IMR-90 (cell line): ENCODE results near the gene RSRC1. TPM values are rescaled to one million over a fixed set of nuclear protein-coding genes. Genes with fewer than 3 reads are reported as not detected.

Experiments
- ATAC-seq: fragments of 200-7000 bp; cut with Tn5 transposase; 2 replicates; pipeline ENCODE4 v1.9.1; 2020; ENCODE audit warnings: low read depth, mild to moderate bottlenecking, moderate library complexity
- BruUV-seq: library from RNA; stranded (reverse); fragments of 400-500 nt; replicated peaks from 2 replicates; lab custom pipeline; 2021; lab: Mats Ljungman, UMichigan
- CTCF ChIA-PET: fragments of 300-600 bp; formaldehyde crosslinking; extraction: SDS; loops from one replicate; lab custom pipeline; 2021; ENCODE audit warnings: antibody characterized with exemption; lab: Yijun Ruan, JAX
- POLR2A ChIA-PET: fragments of 300-600 bp; sonication (Branson Sonifier 250); formaldehyde crosslinking; loops from one replicate; lab custom pipeline; 2022; ENCODE audit warnings: antibody characterized with exemption; ENCODE audit not compliant: unreplicated experiment; lab: Charles Lee
- DNase-seq: peaks from one replicate; pipeline ENCODE4 v3.0.0; 2013
- H2AFZ ChIP-seq: replicated peaks from 2 replicates; pipeline ENCODE3; 2013; ENCODE audit warnings: low read length, mild to moderate bottlenecking; ENCODE audit not compliant: poor library complexity
- H2AK5ac ChIP-seq: 2 replicates; pipeline ENCODE4 v1.6.1; 2013; ENCODE audit warnings: low read depth, low read length, inconsistent platforms
- H2AK9ac ChIP-seq: replicated peaks from 2 replicates; pipeline ENCODE3; 2013; ENCODE audit warnings: mild to moderate bottlenecking, low read depth, low read length, moderate library complexity; ENCODE audit not compliant: poor library complexity
- H2BK120ac ChIP-seq: 2 replicates; pipeline ENCODE4 v1.6.1; 2013; ENCODE audit warnings: low read depth, low read length, inconsistent platforms
- H2BK15ac ChIP-seq: 3 replicates; pipeline ENCODE4 v1.6.1; 2013; ENCODE audit warnings: low read depth, low read length, inconsistent platforms
- H2BK20ac ChIP-seq: 2 replicates; pipeline ENCODE4 v1.6.1; 2013; ENCODE audit warnings: low read depth, mild to moderate bottlenecking, inconsistent platforms, low read length, moderate library complexity
- H2BK5ac ChIP-seq: 2 replicates; pipeline ENCODE4 v1.6.1; 2013; ENCODE audit warnings: mild to moderate bottlenecking, low read depth, low read length, inconsistent platforms; ENCODE audit not compliant: poor library complexity, severe bottlenecking
- H3K14ac ChIP-seq: replicated peaks from 2 replicates; pipeline ENCODE4 v1.6.1; 2013; ENCODE audit warnings: low read depth, low read length, inconsistent platforms
- H3K18ac ChIP-seq: 2 replicates; pipeline ENCODE4 v1.6.1; 2013; ENCODE audit warnings: low read depth, low read length, control low read depth
- H3K23ac ChIP-seq: 2 replicates; pipeline ENCODE4 v1.6.1; 2013; ENCODE audit warnings: low read depth, low read length, inconsistent platforms
- H3K27ac ChIP-seq: 2 replicates; pipeline ENCODE4 v1.5.1; 2013; ENCODE audit warnings: mild to moderate bottlenecking, control low read depth, low read length; ENCODE audit not compliant: insufficient read depth
- H3K27me3 ChIP-seq: 2 replicates; pipeline ENCODE4 v1.6.1; 2013; ENCODE audit warnings: low read length; ENCODE audit not compliant: control insufficient read depth, insufficient read depth
- H3K36me3 ChIP-seq: 2 replicates; pipeline ENCODE4 v1.6.1; 2013; ENCODE audit warnings: low read length, mixed read lengths; ENCODE audit not compliant: control insufficient read depth, insufficient read depth
- H3K4ac ChIP-seq: 2 replicates; pipeline ENCODE4 v1.6.1; 2013; ENCODE audit warnings: low read depth, low read length, inconsistent platforms
- H3K4me1 ChIP-seq: 2 replicates; pipeline ENCODE4 v1.6.1; 2013; ENCODE audit warnings: low read length, mixed read lengths; ENCODE audit not compliant: control insufficient read depth, insufficient read depth
- H3K4me2 ChIP-seq: 2 replicates; pipeline ENCODE4 v1.6.1; 2013; ENCODE audit warnings: low read depth, mild to moderate bottlenecking, control low read depth, low read length, moderate library complexity
- H3K4me3 ChIP-seq: 2 replicates; pipeline ENCODE4 v1.5.1; 2013; ENCODE audit warnings: low read depth, mild to moderate bottlenecking, control low read depth, low read length, moderate library complexity; ENCODE audit not compliant: insufficient read depth
- H3K56ac ChIP-seq: 2 replicates; pipeline ENCODE4 v1.6.1; 2013; ENCODE audit warnings: low read length, inconsistent platforms; ENCODE audit not compliant: insufficient read depth; ENCODE audit errors: extremely low read depth
- H3K79me1 ChIP-seq, 2 experiments: 2 replicates each; pipeline ENCODE4 v1.6.1; 2013; ENCODE audit warnings: low read length in 2 of 2, inconsistent platforms in 1 of 2, low read depth in 1 of 2
- H3K9ac ChIP-seq: 2 replicates; pipeline ENCODE4 v1.6.1; 2013; ENCODE audit warnings: low read depth, low read length, control low read depth
- H3K9me1 ChIP-seq: 2 replicates; pipeline ENCODE4 v1.6.1; 2013; ENCODE audit warnings: low read length, inconsistent platforms; ENCODE audit not compliant: insufficient read depth
- H3K9me3 ChIP-seq: 2 replicates; pipeline ENCODE4 v1.6.1; 2013; ENCODE audit warnings: low read length; ENCODE audit not compliant: control insufficient read depth, insufficient read depth
- H4K20me1 ChIP-seq: 2 replicates; pipeline ENCODE4 v1.6.1; 2013; ENCODE audit warnings: low read length, inconsistent platforms; ENCODE audit not compliant: insufficient read depth
- H4K5ac ChIP-seq: 2 replicates; pipeline ENCODE4 v1.6.1; 2013; ENCODE audit warnings: mild to moderate bottlenecking, low read depth, low read length, control low read depth
- H4K8ac ChIP-seq, 2 experiments: 2 replicates each; pipeline ENCODE4 v1.6.1; 2013; ENCODE audit warnings: low read depth in 2 of 2, low read length in 2 of 2, control low read depth in 1 of 2, inconsistent platforms in 1 of 2
- H4K91ac ChIP-seq: 2 replicates; pipeline ENCODE4 v1.6.1; 2013; ENCODE audit warnings: low read depth, low read length, inconsistent platforms; ENCODE audit not compliant: insufficient read depth
- CEBPB ChIP-seq: IDR thresholded peaks from 2 replicates; pipeline ENCODE4 v1.6.1; 2012; ENCODE audit warnings: low read depth, low read length, improper control_type of control experiment
- FOS ChIP-seq: fragments of 150-350 bp; IDR thresholded peaks from 2 replicates; pipeline ENCODE4 v1.6.1; 2016; ENCODE audit warnings: low read depth, low read length
- NFE2L2 ChIP-seq: fragments of 150-350 bp; IDR thresholded peaks from 2 replicates; pipeline ENCODE4 v1.6.1; 2016; ENCODE audit warnings: low read depth, mild to moderate bottlenecking, low read length
- RCOR1 ChIP-seq: IDR thresholded peaks from 2 replicates; pipeline ENCODE4 v1.6.1; 2012; ENCODE audit warnings: mild to moderate bottlenecking, low read length, improper control_type of control experiment; ENCODE audit not compliant: insufficient replicate concordance
- WGBS, 2 experiments: methylation state at CpG; one replicate each; pipeline versions ENCODE4 v1.1.5 to v1.1.7; 2013; ENCODE audit warnings: missing lambda C conversion rate in 2 of 2; ENCODE audit not compliant: insufficient read length in 1 of 2; ENCODE audit errors: extremely low coverage in 2 of 2; 5-methylcytosine and 5-hydroxymethylcytosine counted together
- dilution Hi-C: fragments of 300-500 bp; cut with HindIII; formaldehyde crosslinking; loops from one replicate; pipeline ENCODE4 v1.14.3; 2018; ENCODE audit warnings: low sequenced_read_pairs; ENCODE audit not compliant: unreplicated experiment
- in situ Hi-C: fragments of 300-500 bp; cut with MboI; formaldehyde crosslinking; loops from 3 replicates; pipeline ENCODE4 v1.14.3; 2019; ENCODE audit warnings: low sequenced_read_pairs, inconsistent platforms, mixed read lengths
- intact Hi-C: fragments of 100-400 bp; cut with micrococcal nuclease; formaldehyde crosslinking; loops from 2 replicates; pipeline ENCODE4 v1.10.0; 2022
- polyA plus RNA-seq, 3 experiments: library from polyadenylated mRNA; depleted of rRNA; stranded (reverse); fragments of >200 nt; gene quantifications; 2 replicates each; pipeline ENCODE4 v1.2.3, GENCODE V29; 2012; ENCODE audit warnings: low replicate concordance in 1 of 3
- total RNA-seq: library from RNA; depleted of rRNA; stranded (reverse); fragments of >200 nt; gene quantifications from 2 replicates; pipeline ENCODE4 v1.2.3, GENCODE V29; 2012

Gene RSRC1
- total and polyA plus RNA-seq, 2 of the 4 experiments (the other 2 are of a cell fraction): 3.8 to 41.8 TPM

DNA sequence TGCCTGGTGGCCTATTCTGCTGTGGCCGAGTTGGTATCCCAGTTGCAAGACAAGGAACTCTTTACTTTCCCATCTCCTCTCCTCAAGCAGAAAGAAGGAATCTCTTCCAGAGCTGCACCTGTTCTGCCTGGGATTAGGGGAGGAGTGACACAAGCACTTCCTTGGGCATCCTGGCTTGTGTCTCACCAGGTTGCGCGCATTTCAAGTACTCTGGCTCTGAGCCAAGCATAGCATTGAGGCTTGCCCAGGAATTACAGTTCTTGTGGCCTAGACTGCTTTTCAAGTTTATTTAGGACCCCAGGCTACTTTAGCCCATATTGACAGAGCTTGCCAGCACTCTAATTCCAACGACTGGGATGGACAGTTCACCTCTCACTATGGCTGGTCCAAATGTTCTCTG is 150.5 kb downstream of the RSRC1 start:
- CTCF ChIA-PET: no interaction called here
- H3K56ac ChIP-seq: no peak overlapping the region
- peaks cover 11% of the 10 kb centered on the region; the same call in 1 of the 2 replicates for H3K9me1 ChIP-seq
- DNase-seq (no peak), ATAC-seq (no peak)
- H3K79me1 ChIP-seq: peaks cover 2 to 4% of the 10 kb centered on the region in 2 experiments; a peak in 1 of 4 replicates
- no peak overlapping the region for H4K91ac ChIP-seq
- in situ Hi-C loops (no loop called here), intact Hi-C loops (no loop called here), dilution Hi-C loops (no loop called here)
- no peak overlapping the region for H2BK5ac ChIP-seq
- no peak overlapping the region for H4K8ac ChIP-seq
- H3K14ac ChIP-seq: no peak overlapping the region
- no peaks in the 10 kb centered on the region for H4K20me1 ChIP-seq
- no peak for TF ChIP-seq NFE2L2
- TF ChIP-seq RCOR1: no peak
- TF ChIP-seq FOS: no peak
- no peak for TF ChIP-seq CEBPB
- H3K36me3 ChIP-seq: no peaks in the 10 kb centered on the region
- 97% methylated on average over 3 of the region's 4 CpGs; no CpG with 5 or more reads in 1 of the 2 experiments for WGBS, 2 experiments
- no peak overlapping the region for H2AK5ac ChIP-seq
- no peak overlapping the region for H3K18ac ChIP-seq
- POLR2A ChIA-PET: no interaction called here
- H3K4me2 ChIP-seq: no peak overlapping the region
- H3K4me1 ChIP-seq: no peaks in the 10 kb centered on the region
- H2BK120ac ChIP-seq: no peak overlapping the region
- H3K23ac ChIP-seq: no peak overlapping the region
- no peak overlapping the region for H2AK9ac ChIP-seq
- H3K4me3 ChIP-seq: no peak overlapping the region
- H4K5ac ChIP-seq: no peak overlapping the region
- H2BK15ac ChIP-seq: no peak overlapping the region
- H2BK20ac ChIP-seq: no peak overlapping the region
- no peak overlapping the region for H2AFZ ChIP-seq
- H3K9me3 ChIP-seq: no peaks in the 10 kb centered on the region
- H3K9ac ChIP-seq: no peak overlapping the region
- BruUV-seq: no TSS peak
- H3K4ac ChIP-seq: no peak overlapping the region
- no peaks in the 10 kb centered on the region for H3K27me3 ChIP-seq
- H3K27ac ChIP-seq: no peak overlapping the region
